Measurements from ENCODE around the gene USP21.

The USP21 gene

GRCh38 chr1:161196521-161197451, 37.5 kb downstream of the USP21 start:
- DNase-seq = peak; percentile 92

GRCh38 chr1:161197560-161198193, 38.4 kb downstream of the USP21 start:
- DNase-seq = peak; percentile 38

- peak; percentile 80 for DNase-seq
Measured at GRCh38 chr1:161198194-161198896, 39.0 kb downstream of the USP21 start.

GRCh38 chr1:161198897-161199431, 39.7 kb downstream of the USP21 start, which contains the start of gene ADAMTS4:
Gene ADAMTS4, minus strand, starts transcription at chr1:161199054. Its CDS starts 427 bp downstream, at chr1:161198627.
- peak; percentile 87 for DNase-seq

- peak; percentile 53 for DNase-seq
Measured at GRCh38 chr1:161199506-161200139, 40.3 kb downstream of the USP21 start.

- peak; percentile 32 for DNase-seq
Measured at GRCh38 chr1:161200421-161200991, 41.2 kb downstream of the USP21 start.

- DNase-seq = peak; percentile 79
Measured at GRCh38 chr1:161200992-161201835, 41.9 kb downstream of the USP21 start.

GRCh38 chr1:161201836-161202712, 42.8 kb downstream of the USP21 start, which contains the start of gene NDUFS2:
Gene NDUFS2, plus strand, starts transcription at chr1:161202367. Its CDS starts 19 bp downstream, at chr1:161202386.
- peak; percentile 99 for DNase-seq

- DNase-seq = peak; percentile 12
Measured at GRCh38 chr1:161206411-161207140, 47.3 kb downstream of the USP21 start.

GRCh38 chr1:161207173-161207572, 47.9 kb downstream of the USP21 start:
- peak; percentile 26 for DNase-seq

GRCh38 chr1:161209790-161210409, 50.6 kb downstream of the USP21 start:
- DNase-seq = no peak

- no peak for DNase-seq
Measured at GRCh38 chr1:161214369-161214768, 55.1 kb downstream of the USP21 start.

GRCh38 chr1:161215076-161215475, 55.8 kb downstream of the USP21 start, which contains the start of gene FCER1G:
Gene FCER1G, plus strand, starts transcription at chr1:161215295. Its CDS starts 27 bp downstream, at chr1:161215322.
- DNase-seq = no peak
